ENCODE data around the gene PSME3IP1. TPM values are rescaled to one million over a fixed set of nuclear protein-coding genes. Genes with fewer than 3 reads are reported as not detected.

PSME3IP1 gene
- polyA plus RNA-seq, 1 experiment: 96.5 TPM

DNA sequence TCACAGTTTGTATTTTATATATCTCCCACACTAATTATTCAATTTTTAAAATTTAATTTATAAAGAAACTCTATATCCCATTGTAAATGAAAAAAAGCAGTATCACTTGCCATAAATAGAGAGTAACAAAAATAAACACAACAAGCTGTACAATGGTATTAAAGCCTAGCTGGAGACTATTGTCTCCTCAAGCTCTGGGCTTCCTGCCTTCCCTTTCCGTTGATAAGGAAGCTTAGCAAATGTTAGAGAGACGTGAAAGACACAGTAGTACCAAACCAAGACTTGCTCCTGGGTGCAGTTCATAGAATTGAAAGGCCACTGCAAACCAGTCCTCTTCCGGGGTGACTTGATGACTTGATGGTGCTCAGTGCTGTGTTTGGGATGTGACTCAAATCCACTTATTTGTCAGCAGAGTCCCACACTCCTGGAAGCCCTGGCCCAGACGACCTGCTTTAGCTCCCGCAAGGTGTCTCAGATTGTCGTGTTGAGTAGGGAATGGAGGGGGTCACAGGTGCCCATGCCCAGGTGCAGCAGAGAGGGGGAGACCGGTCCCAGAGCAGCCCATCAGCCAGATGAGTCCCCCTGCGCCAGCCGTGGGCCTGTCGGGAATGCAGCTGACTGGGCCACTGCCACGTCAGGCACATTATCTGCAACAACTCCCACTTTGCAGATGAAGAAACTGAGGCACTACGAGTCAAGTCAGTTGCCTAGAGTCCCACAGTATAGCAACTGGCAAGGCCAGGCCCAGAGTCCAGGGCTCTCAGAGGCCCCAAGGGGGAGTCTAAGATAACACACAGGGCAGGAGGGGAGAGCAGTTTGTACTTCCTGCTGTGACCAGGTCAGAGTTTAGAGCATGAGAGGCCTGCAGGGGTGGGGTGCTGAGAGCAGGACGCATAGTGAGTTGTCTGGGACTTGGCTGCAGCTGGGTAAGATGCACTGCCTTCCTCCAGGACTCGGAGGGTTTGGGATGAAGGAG, 40.5 kb downstream of the PSME3IP1 start:
- H3K4me3 ChIP-seq (ENCODE audit: low read depth, low read length): no peak overlapping the region
- TF ChIP-seq, protein P1, sequence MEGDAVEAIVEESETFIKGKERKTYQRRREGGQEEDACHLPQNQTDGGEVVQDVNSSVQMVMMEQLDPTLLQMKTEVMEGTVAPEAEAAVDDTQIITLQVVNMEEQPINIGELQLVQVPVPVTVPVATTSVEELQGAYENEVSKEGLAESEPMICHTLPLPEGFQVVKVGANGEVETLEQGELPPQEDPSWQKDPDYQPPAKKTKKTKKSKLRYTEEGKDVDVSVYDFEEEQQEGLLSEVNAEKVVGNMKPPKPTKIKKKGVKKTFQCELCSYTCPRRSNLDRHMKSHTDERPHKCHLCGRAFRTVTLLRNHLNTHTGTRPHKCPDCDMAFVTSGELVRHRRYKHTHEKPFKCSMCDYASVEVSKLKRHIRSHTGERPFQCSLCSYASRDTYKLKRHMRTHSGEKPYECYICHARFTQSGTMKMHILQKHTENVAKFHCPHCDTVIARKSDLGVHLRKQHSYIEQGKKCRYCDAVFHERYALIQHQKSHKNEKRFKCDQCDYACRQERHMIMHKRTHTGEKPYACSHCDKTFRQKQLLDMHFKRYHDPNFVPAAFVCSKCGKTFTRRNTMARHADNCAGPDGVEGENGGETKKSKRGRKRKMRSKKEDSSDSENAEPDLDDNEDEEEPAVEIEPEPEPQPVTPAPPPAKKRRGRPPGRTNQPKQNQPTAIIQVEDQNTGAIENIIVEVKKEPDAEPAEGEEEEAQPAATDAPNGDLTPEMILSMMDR (IDR thresholded peaks at IDR 0.05; ENCODE audit: insufficient read depth, low read depth, low read length): no peak
- POLR2A ChIA-PET: no interaction called here
- no peak for DNase-seq (ENCODE audit: low read depth)
- H3K27me3 ChIP-seq (ENCODE audit: control insufficient read depth, insufficient read depth, low read length): no peaks in the 10 kb centered on the region
- peaks cover 4% of the 10 kb centered on the region for H3K36me3 ChIP-seq (ENCODE audit: control insufficient read depth, insufficient read depth, low read length)
- CTCF ChIA-PET: interaction anchor here (1.1 kb wide), 1 partner anchor 22 kb away, joined by 4 read pairs; no protein-coding TSS in a partner anchor

- H3K4me3 ChIP-seq (ENCODE audit: low read depth, low read length): no peak overlapping the region
- H3K36me3 ChIP-seq (ENCODE audit: control insufficient read depth, insufficient read depth, low read length): peaks cover 3% of the 10 kb centered on the region
- ChIA-PET POLR2A (no interaction called here), CTCF (no interaction called here)
- DNase-seq (ENCODE audit: low read depth): no peak
- H3K27me3 ChIP-seq (ENCODE audit: control insufficient read depth, insufficient read depth, low read length): no peaks in the 10 kb centered on the region
- TF ChIP-seq, protein P1 (IDR thresholded peaks at IDR 0.05; ENCODE audit: insufficient read depth, low read depth, low read length): no peak
Measured at GRCh38 chr16:57144027-57144426, 41.8 kb downstream of the PSME3IP1 start.

GRCh38 chr16:57143149-57143921, 42.5 kb downstream of the PSME3IP1 start:
- POLR2A ChIA-PET: no interaction called here
- TF ChIP-seq, protein P1 (IDR thresholded peaks at IDR 0.05; ENCODE audit: insufficient read depth, low read depth, low read length): no peak
- Histone ChIP-seq H3K27me3 (ENCODE audit: control insufficient read depth, insufficient read depth, low read length) (no peaks in the 10 kb centered on the region), H3K36me3 (ENCODE audit: control insufficient read depth, insufficient read depth, low read length) (peaks cover 3% of the 10 kb centered on the region), H3K4me3 (ENCODE audit: low read depth, low read length) (no peak overlapping the region)
- no peak for DNase-seq (ENCODE audit: low read depth)
- CTCF ChIA-PET: no interaction called here

DNA sequence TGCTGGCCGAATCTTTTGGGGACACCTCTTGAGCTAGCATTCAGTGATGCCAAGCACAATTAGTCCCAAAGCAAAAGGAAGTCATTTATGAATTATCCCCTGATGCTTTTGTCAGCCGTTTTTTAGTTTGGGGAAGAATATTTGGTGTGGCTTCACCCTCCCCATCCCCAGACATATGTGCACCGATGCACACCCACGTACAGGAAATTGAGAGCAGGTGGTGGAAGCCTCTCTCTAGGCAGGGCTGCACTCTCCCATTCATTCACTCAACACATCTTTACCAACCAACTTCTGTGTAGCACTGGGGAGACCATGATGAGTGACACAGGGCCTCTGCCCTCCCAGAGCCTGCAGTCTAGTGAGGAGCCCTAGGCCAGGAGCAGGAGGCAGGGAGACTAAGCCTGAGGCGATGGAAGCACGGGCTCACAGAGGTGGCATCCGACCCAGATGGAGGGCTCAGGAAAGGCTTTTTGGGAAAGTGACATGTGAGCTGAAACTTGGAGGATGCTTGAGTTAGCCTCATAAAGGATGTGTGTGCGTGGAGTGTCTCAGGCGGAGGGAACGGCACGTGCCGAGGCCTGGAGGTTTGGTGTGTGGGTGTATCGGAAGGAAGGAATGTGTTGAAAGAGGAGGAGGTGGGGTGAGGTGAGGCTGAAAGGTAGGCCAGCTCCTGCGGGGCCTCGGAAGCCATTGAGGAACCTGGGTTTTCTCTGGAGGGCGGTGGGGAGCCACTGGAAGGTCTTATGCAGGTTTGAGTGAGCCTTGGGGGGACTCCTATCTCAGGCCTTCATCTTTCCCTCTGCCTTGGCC, 43.8 kb downstream of the PSME3IP1 start:
- DNase-seq (ENCODE audit: low read depth): no peak
- CTCF ChIA-PET: interaction anchor here (1.0 to 1.1 kb wide), 2 partner anchors 11 to 59 kb away, joined by 3 read pairs; no protein-coding TSS in a partner anchor
- no peak overlapping the region for H3K4me3 ChIP-seq (ENCODE audit: low read depth, low read length)
- POLR2A ChIA-PET: no interaction called here
- H3K36me3 ChIP-seq (ENCODE audit: control insufficient read depth, insufficient read depth, low read length): peaks cover 3% of the 10 kb centered on the region
- TF ChIP-seq, protein P1 (IDR thresholded peaks at IDR 0.05; ENCODE audit: insufficient read depth, low read depth, low read length): no peak
- H3K27me3 ChIP-seq (ENCODE audit: control insufficient read depth, insufficient read depth, low read length): no peaks in the 10 kb centered on the region

All from BJ (cell line).